Activated CD8-positive, alpha-beta T cell treated with anti-CD3 and anti-CD28 coated beads for 36 hours (primary cell): Measurements from ENCODE around the gene WNT9A. TPM values are rescaled to one million over a fixed set of nuclear protein-coding genes. Genes with fewer than 3 reads are reported as not detected.
"Not testable (repeated sequence)": the region's sequence is repeated elsewhere in the genome, so short reads cannot be mapped to it uniquely, and the experiment has no call there.

ENCODE experiments used
- ATAC-seq: fragments of 200-7000 bp; cut with Tn5 transposase; one replicate; pipeline ENCODE4 v1.10.0; 2021; ENCODE audit warnings: mild to moderate bottlenecking, moderate library complexity
- CTCF ChIA-PET: fragments of 350-600 bp; sonication (Branson Sonifier 250); formaldehyde crosslinking; loops from one replicate; lab custom pipeline; 2021; ENCODE audit warnings: antibody characterized with exemption; lab: Charles Lee
- POLR2A ChIA-PET: fragments of 350-600 bp; sonication (Branson Sonifier 250); formaldehyde crosslinking; loops from one replicate; lab custom pipeline; 2021; ENCODE audit warnings: antibody characterized with exemption; lab: Charles Lee
- DNase-seq: peaks from one replicate; pipeline ENCODE4 v3.0.0-alpha.2; 2020
- H3K27ac Mint-ChIP-seq: one replicate; pipeline ENCODE4 v1.8.0; 2021; ENCODE audit warnings: mild to moderate bottlenecking, mixed read lengths
- H3K27me3 Mint-ChIP-seq: one replicate; pipeline ENCODE4 v1.8.0; 2021; ENCODE audit warnings: mixed read lengths
- H3K36me3 Mint-ChIP-seq: one replicate; pipeline ENCODE4 v1.8.0; 2021; ENCODE audit warnings: low read depth, mixed read lengths
- H3K4me1 Mint-ChIP-seq: one replicate; pipeline ENCODE4 v1.8.0; 2021; ENCODE audit warnings: low read depth, mixed read lengths
- H3K4me3 Mint-ChIP-seq: one replicate; pipeline ENCODE4 v1.8.0; 2021; ENCODE audit warnings: mild to moderate bottlenecking, moderate library complexity, mixed read lengths
- H3K9me3 Mint-ChIP-seq: one replicate; pipeline ENCODE4 v1.8.0; 2021; ENCODE audit warnings: mixed read lengths
- CTCF ChIP-seq: fragments of 200-600 bp; IDR thresholded peaks from one replicate; pipeline ENCODE4 v1.8.0; 2022; ENCODE audit warnings: antibody characterized with exemption, mild to moderate bottlenecking
- intact Hi-C: fragments of 100-400 bp; cut with micrococcal nuclease; formaldehyde crosslinking; loops from one replicate; pipeline ENCODE4 v1.10.0; 2022
- total RNA-seq, 2 experiments: library from RNA; stranded (reverse); gene quantifications; one replicate each; pipeline ENCODE4 v1.2.3, GENCODE V29; 2021

Gene WNT9A
- total RNA-seq, 2 experiments from 2014 or later, result not detected

- H3K9me3 Mint-ChIP-seq, H3K27me3 Mint-ChIP-seq, H3K4me3 Mint-ChIP-seq, POLR2A ChIA-PET, intact Hi-C loops, CTCF ChIA-PET, H3K4me1 Mint-ChIP-seq, ATAC-seq, H3K27ac Mint-ChIP-seq, DNase-seq, H3K36me3 Mint-ChIP-seq: not testable (repeated sequence)
These were observed 25.2 kb upstream of the WNT9A start for GRCh38 chr1:227972843-227973374.

- POLR2A ChIA-PET, ATAC-seq, CTCF ChIA-PET, H3K4me3 Mint-ChIP-seq, H3K4me1 Mint-ChIP-seq, H3K27me3 Mint-ChIP-seq, intact Hi-C loops, H3K9me3 Mint-ChIP-seq, DNase-seq, H3K36me3 Mint-ChIP-seq, H3K27ac Mint-ChIP-seq: not testable (repeated sequence)
These were observed 24.5 kb upstream of the WNT9A start for GRCh38 chr1:227972283-227972679.

GRCh38 chr1:227971643-227972282, 24.0 kb upstream of the WNT9A start:
- POLR2A ChIA-PET, DNase-seq, H3K9me3 Mint-ChIP-seq, H3K27ac Mint-ChIP-seq, H3K4me1 Mint-ChIP-seq, H3K36me3 Mint-ChIP-seq, CTCF ChIA-PET, H3K27me3 Mint-ChIP-seq, H3K4me3 Mint-ChIP-seq, intact Hi-C loops, ATAC-seq: not testable (repeated sequence)

GRCh38 chr1:227971216-227971615, 23.5 kb upstream of the WNT9A start:
- H3K27ac Mint-ChIP-seq, intact Hi-C loops, H3K27me3 Mint-ChIP-seq, H3K9me3 Mint-ChIP-seq, H3K4me3 Mint-ChIP-seq, H3K4me1 Mint-ChIP-seq, CTCF ChIA-PET, POLR2A ChIA-PET, ATAC-seq, DNase-seq, H3K36me3 Mint-ChIP-seq: not testable (repeated sequence)

GRCh38 chr1:227970076-227970995, 22.6 kb upstream of the WNT9A start:
- H3K4me1 Mint-ChIP-seq, ATAC-seq, H3K4me3 Mint-ChIP-seq, H3K36me3 Mint-ChIP-seq, intact Hi-C loops, DNase-seq, H3K27ac Mint-ChIP-seq, CTCF ChIA-PET, H3K27me3 Mint-ChIP-seq, POLR2A ChIA-PET, H3K9me3 Mint-ChIP-seq: not testable (repeated sequence)

GRCh38 chr1:227967815-227968214, 20.1 kb upstream of the WNT9A start:
- H3K9me3 Mint-ChIP-seq, DNase-seq, H3K4me3 Mint-ChIP-seq, intact Hi-C loops, H3K4me1 Mint-ChIP-seq, H3K27ac Mint-ChIP-seq, H3K27me3 Mint-ChIP-seq, POLR2A ChIA-PET, H3K36me3 Mint-ChIP-seq, ATAC-seq, CTCF ChIA-PET: not testable (repeated sequence)

GRCh38 chr1:227966733-227967132, 19.0 kb upstream of the WNT9A start:
- H3K4me1 Mint-ChIP-seq, H3K27ac Mint-ChIP-seq, intact Hi-C loops, H3K9me3 Mint-ChIP-seq, POLR2A ChIA-PET, ATAC-seq, DNase-seq, H3K27me3 Mint-ChIP-seq, H3K36me3 Mint-ChIP-seq, H3K4me3 Mint-ChIP-seq: not testable (repeated sequence)
- CTCF ChIA-PET, result interaction anchor here (0.6 kb wide), 1 partner anchor 486 kb away, joined by 4 read pairs; no protein-coding TSS in a partner anchor

- ATAC-seq, result no peak
- Mint-ChIP-seq H3K4me1 (no peaks in the 10 kb centered on the region), H3K9me3 (no peaks in the 10 kb centered on the region), H3K27me3 (peaks cover 11% of the 10 kb centered on the region), H3K36me3 (no peaks in the 10 kb centered on the region), H3K27ac (no peak overlapping the region), H3K4me3 (no peak overlapping the region)
- POLR2A ChIA-PET, result interaction anchor here (0.7 kb wide), 1 partner anchor 486 kb away, joined by 3 read pairs; no protein-coding TSS in a partner anchor
- TF ChIP-seq CTCF, result no peak
- intact Hi-C loops, result no loop called here
- no peak for DNase-seq
- CTCF ChIA-PET, result interaction anchor here (1.0 to 1.1 kb wide), 2 partner anchors 8 to 480 kb away, joined by 3 read pairs; no protein-coding TSS in a partner anchor
These were observed 14.1 kb upstream of the WNT9A start for GRCh38 chr1:227961651-227962466.
